Esophagus squamous epithelium (tissue), 4 donors: ENCODE results near the gene RIPK4.

ENCODE experiments used
- CTCF ChIP-seq, 6 experiments: fragments of 450-650 bp in 4 of 6; fragments of 200-600 bp in 2 of 6; sonication (generic) in 2 of 6; IDR thresholded peaks; one replicate each; pipeline ENCODE4 v1.5.1; 2016 to 2019; ENCODE audit warnings: antibody characterized with exemption in 6 of 6, mild to moderate bottlenecking in 4 of 6, moderate library complexity in 4 of 6
- POLR2A ChIP-seq, 4 donors: fragments of 450-650 bp; IDR thresholded peaks; one replicate each; pipeline ENCODE4 v1.6.1; 2017; ENCODE audit warnings: antibody characterized with exemption in 4 of 4, mild to moderate bottlenecking in 4 of 4, moderate library complexity in 3 of 4

GRCh38 chr21:41736423-41736822, 30.4 kb downstream of the RIPK4 start:
- no peak for TF ChIP-seq CTCF (IDR thresholded peaks at IDR 0.05)
- TF ChIP-seq POLR2A (IDR thresholded peaks at IDR 0.05) = no peak
